GM12892 (cell line): ENCODE measurements around the gene HIGD1A.

Source experiments
- DNase-seq: peaks from one replicate; pipeline ENCODE4 v3.0.0; 2011; ENCODE audit not compliant: insufficient read length
- FAIRE-seq: peaks from 2 replicates; lab custom pipeline; 2011; peaks lifted over from hg19 to GRCh38; lab: Jason Lieb, UNC
- POLR2A ChIP-seq: IDR thresholded peaks from 2 replicates; pipeline ENCODE4 v1.6.1; 2011; ENCODE audit warnings: low read depth, low read length, control low read depth
- POLR2AphosphoS5 ChIP-seq: IDR thresholded peaks from 2 replicates; pipeline ENCODE4 v1.6.1; 2011; ENCODE audit warnings: low read depth, low read length, control low read depth
- TAF1 ChIP-seq: IDR thresholded peaks from 2 replicates; pipeline ENCODE4 v1.6.1; 2011; ENCODE audit warnings: low read depth, mild to moderate bottlenecking, control low read depth, low read length, borderline replicate concordance

The HIGD1A gene

GRCh38 chr3:42734263-42734860, 69.9 kb downstream of the HIGD1A start:
- DNase-seq (no peak), FAIRE-seq (no peak)
- no peak for TF ChIP-seq POLR2A

- FAIRE-seq (no peak), DNase-seq (no peak)
- TF ChIP-seq TAF1 (no peak), POLR2A (no peak), POLR2AphosphoS5 (no peak)
Observed at GRCh38 chr3:42733501-42734262, 70.6 kb downstream of the HIGD1A start.
